Dermis blood vessel endothelial cell (primary cell): ENCODE results near the gene PLD6. TPM values are rescaled to one million over a fixed set of nuclear protein-coding genes. Genes with fewer than 3 reads are reported as not detected.
A peak's percentile ranks its signal among the peaks of the same experiment; 100 is the strongest.

Experiments used
- DNase-seq: peaks from one replicate; pipeline ENCODE4 v3.0.0; 2010
- total RNA-seq: library from RNA; depleted of rRNA; stranded (reverse); fragments of >200 nt; gene quantifications from 2 replicates; pipeline ENCODE4 v1.2.3, GENCODE V29; 2014

The PLD6 gene
- total RNA-seq, 1 donor from 2014 or later: 2.0 TPM

- DNase-seq: no peak
Observed at GRCh38 chr17:17153071-17153470, 53.1 kb downstream of the PLD6 start.

GRCh38 chr17:17152385-17152784, 53.7 kb downstream of the PLD6 start:
- DNase-seq: peak; percentile 28

- peak; percentile 91 for DNase-seq
Observed at GRCh38 chr17:17151962-17152361, 54.2 kb downstream of the PLD6 start.

GRCh38 chr17:17151541-17151940, 54.6 kb downstream of the PLD6 start:
- DNase-seq: peak; percentile 13

- DNase-seq: peak; percentile 78
Observed at GRCh38 chr17:17151055-17151454, 55.1 kb downstream of the PLD6 start.

Other genes with a start within 250 kb of the PLD6 start
- gene TNFRSF13B, start 234.2 kb downstream of the PLD6 start, total RNA-seq: not detected in 2 replicates
- 105 and 175 TPM in 2 replicates for gene MPRIP, start 163.9 kb downstream of the PLD6 start, total RNA-seq
- 51.6 and 75.0 TPM in 2 replicates for gene FLCN, start 30.8 kb upstream of the PLD6 start, total RNA-seq
- gene COPS3, start 74.9 kb upstream of the PLD6 start, total RNA-seq: 88.2 and 129 TPM in 2 replicates
- gene NT5M, start 97.0 kb upstream of the PLD6 start, total RNA-seq: 1.9 and 3.1 TPM in 2 replicates